ENCODE data around the gene F10.

DNA sequence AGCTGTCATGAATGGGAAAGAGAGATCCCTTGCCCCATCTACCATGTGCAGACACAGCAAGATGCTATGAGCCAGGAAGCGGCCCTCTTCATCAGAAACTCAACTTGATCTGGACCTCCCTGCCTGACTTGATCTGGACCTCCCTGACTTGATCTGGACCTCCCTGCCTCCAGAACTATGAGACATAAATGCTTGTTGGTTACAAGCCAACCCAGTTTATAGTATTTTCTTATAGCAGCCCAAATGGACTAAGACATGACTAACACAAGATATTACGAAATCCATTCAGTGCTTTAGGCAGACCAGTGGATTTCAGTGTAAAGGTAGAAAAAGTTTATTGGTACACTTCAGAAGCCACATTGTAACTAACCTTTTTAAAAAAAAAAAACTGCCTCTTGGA, 70.3 kb downstream of the F10 start:
- TF ChIP-seq, protein P1, sequence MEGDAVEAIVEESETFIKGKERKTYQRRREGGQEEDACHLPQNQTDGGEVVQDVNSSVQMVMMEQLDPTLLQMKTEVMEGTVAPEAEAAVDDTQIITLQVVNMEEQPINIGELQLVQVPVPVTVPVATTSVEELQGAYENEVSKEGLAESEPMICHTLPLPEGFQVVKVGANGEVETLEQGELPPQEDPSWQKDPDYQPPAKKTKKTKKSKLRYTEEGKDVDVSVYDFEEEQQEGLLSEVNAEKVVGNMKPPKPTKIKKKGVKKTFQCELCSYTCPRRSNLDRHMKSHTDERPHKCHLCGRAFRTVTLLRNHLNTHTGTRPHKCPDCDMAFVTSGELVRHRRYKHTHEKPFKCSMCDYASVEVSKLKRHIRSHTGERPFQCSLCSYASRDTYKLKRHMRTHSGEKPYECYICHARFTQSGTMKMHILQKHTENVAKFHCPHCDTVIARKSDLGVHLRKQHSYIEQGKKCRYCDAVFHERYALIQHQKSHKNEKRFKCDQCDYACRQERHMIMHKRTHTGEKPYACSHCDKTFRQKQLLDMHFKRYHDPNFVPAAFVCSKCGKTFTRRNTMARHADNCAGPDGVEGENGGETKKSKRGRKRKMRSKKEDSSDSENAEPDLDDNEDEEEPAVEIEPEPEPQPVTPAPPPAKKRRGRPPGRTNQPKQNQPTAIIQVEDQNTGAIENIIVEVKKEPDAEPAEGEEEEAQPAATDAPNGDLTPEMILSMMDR (IDR thresholded peaks at IDR 0.05; ENCODE audit: insufficient read depth, low read length, poor library complexity, severe bottlenecking) = no peak
- no peak for TF ChIP-seq EZH2phosphoT487 (conservative IDR thresholded peaks at IDR 0.05; ENCODE audit: low read length)
